HG03280 (cell line): ENCODE results near the gene ADAM17.
"Not testable (repeated sequence)": the region's sequence is repeated elsewhere in the genome, so short reads cannot be mapped to it uniquely, and the experiment has no call there.

Experiments used
- ATAC-seq: cut with Tn5 transposase; IDR thresholded peaks from one replicate; pipeline ENCODE4 v1.9.1; 2021; ENCODE audit warnings: mild to moderate bottlenecking, moderate library complexity; ENCODE audit not compliant: unreplicated experiment

Gene ADAM17

DNA sequence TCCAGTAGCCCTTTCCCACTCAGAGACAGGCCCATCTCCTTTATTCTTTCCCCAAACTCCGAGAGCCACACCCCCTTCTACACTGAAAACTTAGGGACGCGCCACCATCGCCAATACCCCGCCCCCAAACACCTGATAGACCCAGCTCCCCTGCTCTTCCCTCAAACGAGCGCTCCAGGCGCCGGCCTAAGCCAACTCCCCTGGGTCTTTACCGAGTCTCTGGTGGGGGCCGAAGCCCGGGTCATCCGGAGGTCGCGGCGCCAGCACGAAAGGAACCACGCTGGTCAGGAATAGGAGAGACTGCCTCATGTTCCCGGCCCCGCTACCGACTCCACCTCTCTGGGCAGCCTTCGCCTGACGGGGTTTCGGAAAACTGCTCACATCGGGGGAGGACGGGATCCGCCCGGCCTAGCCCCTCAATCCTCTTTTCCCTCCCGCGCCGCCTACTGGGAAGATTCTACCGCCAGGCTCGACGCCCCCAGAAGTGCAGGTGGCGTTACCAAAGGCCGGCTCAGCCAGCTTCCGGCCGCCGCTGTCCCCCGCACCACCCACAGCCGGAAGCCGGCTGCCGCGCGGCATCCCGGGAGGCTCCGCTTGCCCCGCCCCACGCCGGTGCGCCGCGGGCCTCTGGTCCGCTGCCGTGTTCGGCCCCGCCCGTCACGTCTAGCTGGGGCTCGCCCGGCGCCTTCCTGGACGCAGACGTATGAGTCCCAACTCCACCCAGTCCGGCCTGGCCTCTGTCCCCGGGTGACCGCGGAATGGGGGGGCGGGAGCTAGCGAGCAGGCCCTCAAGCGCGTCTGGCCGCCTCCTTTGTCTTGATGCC is at the start of gene ADAM17:
TSS of gene ADAM17 (minus strand) at position 534 of the 824 bp plus-strand sequence. CDS start at position 309, 225 bp downstream.
- peak; percentile 88 for ATAC-seq

DNA sequence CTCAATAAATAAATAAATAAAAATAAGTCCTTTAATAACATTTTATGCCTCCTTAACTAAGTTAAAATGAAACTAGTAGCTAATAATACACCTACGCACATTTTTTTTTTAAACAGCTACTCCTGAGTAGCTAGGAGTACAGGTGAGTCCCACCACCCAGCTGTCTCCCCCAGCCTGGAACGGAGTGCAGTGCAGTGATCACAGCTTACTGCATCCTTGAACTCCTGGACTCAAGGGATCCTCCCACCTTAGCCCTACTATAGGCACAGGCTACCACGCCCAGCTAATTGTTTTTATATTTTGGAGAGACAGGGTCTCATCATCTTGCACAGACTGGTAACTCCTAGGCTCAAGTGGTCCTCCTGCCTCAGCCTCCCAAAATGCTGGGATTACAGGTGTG is 46.8 kb upstream of the ADAM17 start:
- ATAC-seq, result no peak

DNA sequence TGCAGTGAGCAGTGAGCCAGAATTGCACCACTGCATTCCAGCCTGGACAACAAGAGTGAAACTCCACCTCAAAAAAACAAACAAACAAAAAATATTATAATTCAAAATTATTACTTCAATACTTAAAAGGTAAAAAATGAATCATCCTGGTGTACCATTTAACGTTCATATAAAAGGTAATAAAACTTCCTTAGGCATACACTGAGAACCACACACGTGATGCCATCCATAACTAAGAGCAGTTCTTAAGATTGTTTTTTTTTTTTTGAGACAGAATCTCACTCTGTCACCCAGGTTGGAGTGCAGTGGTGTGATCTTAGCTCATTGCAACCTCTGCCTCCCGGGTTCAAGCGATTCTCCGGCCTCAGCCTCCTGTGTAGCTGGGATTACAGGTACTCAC is 45.8 kb upstream of the ADAM17 start:
- no peak for ATAC-seq

GRCh38 chr2:9599430-9599829 is 43.8 kb upstream of the ADAM17 start:
- ATAC-seq, result no peak

DNA sequence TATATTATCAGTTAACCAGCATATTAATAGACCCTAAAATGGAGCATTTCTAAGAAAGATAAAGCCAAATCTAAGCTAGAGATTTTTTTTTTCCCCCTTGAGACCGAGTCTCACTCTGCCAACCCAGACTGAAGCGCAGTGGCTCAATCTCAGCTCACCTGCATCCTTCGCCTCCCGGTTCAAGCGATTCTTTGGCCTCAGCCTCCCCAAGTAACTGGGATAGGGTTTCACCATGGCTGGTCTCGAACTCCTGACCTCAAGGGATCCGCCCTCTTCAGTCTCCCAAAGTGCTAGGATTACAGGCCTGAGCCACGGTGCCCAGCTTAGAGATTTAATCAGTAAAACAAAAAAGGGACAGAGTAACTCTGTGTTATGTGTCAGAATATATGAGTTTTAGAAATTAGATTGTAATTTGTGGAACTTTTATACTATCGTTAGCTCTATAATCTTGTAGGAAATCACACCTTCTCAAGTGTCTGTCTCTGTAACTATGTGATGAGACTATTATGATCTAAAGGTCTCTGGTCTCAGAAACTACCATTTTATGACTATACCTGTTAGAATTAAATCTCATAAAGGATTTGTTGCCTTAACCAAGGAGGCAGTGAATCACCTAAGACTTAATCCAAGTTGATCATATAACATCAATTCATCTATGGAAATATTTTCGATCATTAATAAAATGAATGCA is 41.1 kb upstream of the ADAM17 start:
- ATAC-seq, result no peak

DNA sequence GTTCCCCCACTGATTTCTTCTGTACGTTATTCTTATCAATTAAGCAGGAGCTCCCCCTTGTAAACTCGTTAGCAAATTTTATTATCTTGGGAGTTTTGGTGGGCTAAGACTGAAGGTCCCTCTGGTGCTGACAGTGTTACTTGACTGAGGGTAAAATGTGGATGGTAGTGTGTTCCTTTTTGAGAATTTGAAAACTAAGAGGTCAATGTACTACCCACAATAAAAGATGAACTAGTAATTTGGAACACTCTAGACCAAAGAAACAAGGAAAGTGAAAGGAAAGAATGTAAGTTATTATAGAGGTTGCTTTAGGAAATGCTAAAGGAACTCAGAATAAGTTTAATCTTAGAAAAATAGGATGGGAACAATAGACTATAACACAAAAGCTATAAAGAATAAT is 40.1 kb upstream of the ADAM17 start:
- no peak for ATAC-seq

GRCh38 chr2:9595256-9595655 is 39.6 kb upstream of the ADAM17 start:
- not testable (repeated sequence) for ATAC-seq

- ATAC-seq, result no peak
Measured at GRCh38 chr2:9594366-9595054, 38.9 kb upstream of the ADAM17 start.

- ATAC-seq, result no peak
Measured at GRCh38 chr2:9593925-9594324, 38.3 kb upstream of the ADAM17 start.

- ATAC-seq, result no peak
Measured at GRCh38 chr2:9592699-9593098, 37.1 kb upstream of the ADAM17 start.

GRCh38 chr2:9590641-9591040 is 35.0 kb upstream of the ADAM17 start:
- ATAC-seq, result no peak

DNA sequence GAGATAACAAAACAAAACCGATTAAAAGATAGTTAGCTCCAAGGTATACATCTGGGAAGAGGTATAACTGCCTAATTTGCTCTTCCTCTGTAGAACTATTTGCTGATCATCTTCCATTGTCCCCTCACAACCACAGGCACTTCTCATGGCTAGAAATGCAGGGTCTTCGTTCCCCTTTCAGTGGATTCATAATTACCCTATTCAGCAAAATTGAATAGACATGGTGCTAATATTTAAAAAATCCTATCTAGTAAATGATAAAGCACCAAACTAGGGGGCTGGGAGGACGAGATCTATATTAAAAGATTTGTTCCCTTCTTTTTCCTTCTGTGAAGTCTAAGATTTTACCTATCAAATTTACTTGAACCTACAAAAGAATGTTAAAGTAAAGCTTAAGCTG is 30.8 kb upstream of the ADAM17 start:
- no peak for ATAC-seq

DNA sequence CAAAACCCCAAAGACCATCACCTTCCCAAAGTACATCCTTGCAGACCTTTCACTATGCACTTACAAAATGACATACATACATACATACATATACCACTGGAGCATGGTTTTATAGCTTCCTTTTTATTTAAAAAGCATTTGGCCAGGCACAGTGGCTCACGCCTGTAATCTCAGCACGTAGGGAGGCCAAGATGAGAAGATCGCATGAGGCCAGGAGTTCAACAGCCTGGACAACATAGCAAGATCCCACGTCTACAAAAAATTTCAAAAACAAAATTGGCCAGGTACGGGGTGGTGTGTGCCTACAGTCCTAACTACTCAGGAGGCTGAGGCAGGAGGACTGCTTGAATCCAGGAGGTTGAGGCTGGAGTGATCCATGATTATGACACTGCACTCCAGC is 29.9 kb upstream of the ADAM17 start:
- ATAC-seq, result no peak

DNA sequence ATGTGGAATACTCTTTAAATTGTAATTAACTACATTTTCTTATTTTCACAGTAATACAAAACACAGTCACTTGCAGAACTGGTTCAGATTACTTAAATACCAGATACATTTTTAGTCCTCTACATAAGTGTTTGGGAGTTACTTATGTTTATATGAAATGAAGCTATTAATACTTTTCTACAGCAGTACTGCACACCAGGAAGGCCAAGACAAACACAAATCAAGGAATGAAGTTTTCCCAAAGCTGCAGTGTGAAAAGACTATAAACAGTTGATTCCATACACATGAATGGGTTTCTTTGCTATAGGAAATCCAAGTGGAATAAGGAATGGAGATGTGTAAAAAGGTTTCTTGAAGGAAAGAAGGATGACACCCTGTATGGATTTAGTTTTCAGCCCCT is 29.3 kb upstream of the ADAM17 start:
- ATAC-seq, result not testable (repeated sequence)

GRCh38 chr2:9582624-9583023 is 27.0 kb upstream of the ADAM17 start:
- ATAC-seq, result no peak

DNA sequence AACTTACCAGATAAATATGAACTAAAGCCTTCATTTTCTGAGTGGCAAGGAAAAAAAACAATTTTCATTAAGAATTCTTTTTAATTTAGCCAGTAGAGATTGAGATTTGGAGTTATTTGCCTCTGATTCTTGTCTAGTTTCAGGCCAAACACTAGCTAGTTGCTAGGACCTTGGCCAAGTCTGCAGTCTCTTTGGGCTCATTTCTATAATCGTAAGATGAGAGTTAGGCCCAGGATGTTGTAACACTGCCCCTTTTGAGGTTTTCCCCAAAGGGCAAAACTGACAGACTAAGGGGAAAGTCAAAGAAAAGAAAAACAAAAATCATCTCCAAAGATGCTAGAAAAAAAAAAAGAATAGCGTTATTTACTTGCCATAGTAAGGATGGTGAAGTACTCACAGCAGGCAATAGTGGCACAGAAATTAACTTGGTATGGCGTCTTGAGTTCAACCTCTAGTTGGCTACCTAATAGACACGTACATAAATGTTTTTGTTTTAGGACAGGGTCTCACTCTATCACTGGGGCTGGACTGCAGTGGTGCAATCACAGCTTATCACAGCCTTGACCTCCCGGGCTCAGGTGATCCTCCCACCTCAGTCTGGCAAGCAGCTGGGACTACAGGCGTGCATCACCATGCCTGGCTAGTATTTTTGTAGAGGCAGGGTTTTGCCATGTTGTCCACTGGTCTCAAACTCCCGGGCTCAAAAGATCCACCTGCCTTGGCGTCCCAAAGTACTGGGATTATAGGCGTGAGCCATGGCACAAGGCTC is 23.0 kb upstream of the ADAM17 start:
- ATAC-seq, result no peak

GRCh38 chr2:9574331-9574730 is 18.7 kb upstream of the ADAM17 start:
- no peak for ATAC-seq

- ATAC-seq, result no peak
Measured at GRCh38 chr2:9573840-9574239, 18.2 kb upstream of the ADAM17 start.

GRCh38 chr2:9573013-9573720 is 17.5 kb upstream of the ADAM17 start:
- no peak for ATAC-seq
